Activated naive CD8-positive, alpha-beta T cell treated with anti-CD3 and anti-CD28 coated beads, Interleukin-2, amount 50 U/mL, for 24 hours (primary cell): ENCODE measurements around the gene IMPDH2.

Experiments
- ATAC-seq: fragments of 150-1000 bp; cut with Tn5 transposase; one replicate; pipeline ENCODE4 v1.10.0; 2021
- DNase-seq: peaks from one replicate; pipeline ENCODE4 v3.0.0; 2021
- H3K27ac Mint-ChIP-seq: one replicate; pipeline ENCODE4 v1.8.0; 2021; ENCODE audit warnings: mild to moderate bottlenecking, mixed read lengths
- H3K27me3 Mint-ChIP-seq: one replicate; pipeline ENCODE4 v1.8.0; 2021; ENCODE audit warnings: mixed read lengths
- H3K36me3 Mint-ChIP-seq: one replicate; pipeline ENCODE4 v1.8.0; 2021; ENCODE audit warnings: low read depth, mixed read lengths
- H3K4me1 Mint-ChIP-seq: one replicate; pipeline ENCODE4 v1.8.0; 2021; ENCODE audit warnings: mixed read lengths
- H3K4me3 Mint-ChIP-seq: one replicate; pipeline ENCODE4 v1.8.0; 2021; ENCODE audit warnings: mild to moderate bottlenecking, moderate library complexity, mixed read lengths
- H3K9me3 Mint-ChIP-seq: one replicate; pipeline ENCODE4 v1.8.0; 2021; ENCODE audit warnings: mixed read lengths

IMPDH2 gene

DNA sequence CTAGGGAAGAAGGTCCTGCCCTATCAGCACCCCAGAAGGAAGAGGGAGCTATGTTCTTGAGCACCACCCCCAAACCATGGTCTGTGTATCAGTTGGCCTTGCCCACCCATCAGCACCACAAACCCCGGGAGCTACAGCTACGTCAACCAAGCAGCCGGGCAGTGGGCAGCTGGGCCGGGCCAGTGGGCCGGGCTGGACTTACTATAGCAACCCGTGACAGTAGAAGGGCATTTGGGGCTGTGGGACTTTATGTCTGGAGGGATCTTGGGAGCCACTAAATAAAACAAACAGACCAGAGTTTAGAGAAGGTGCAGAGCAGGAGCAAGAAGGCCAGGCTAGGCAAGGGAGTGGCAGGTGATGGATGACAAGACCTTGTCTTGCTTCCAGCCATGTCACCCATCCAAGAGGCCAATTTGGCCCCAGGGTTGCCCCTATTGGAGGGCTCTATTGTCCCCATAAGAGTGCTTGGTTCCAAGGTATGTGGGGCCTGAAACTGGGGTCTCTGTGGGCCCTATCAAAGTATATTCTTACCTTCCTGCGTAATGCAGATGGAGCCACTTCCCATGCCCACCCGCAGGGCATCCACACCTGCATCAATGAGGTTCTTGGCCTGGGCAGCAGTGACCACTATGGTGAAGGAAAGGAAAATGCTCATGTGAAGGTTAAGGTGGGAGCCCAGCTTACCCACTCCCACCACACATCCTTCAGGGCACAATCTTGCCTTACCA, 3.2 kb downstream of the IMPDH2 start:
- Mint-ChIP-seq H3K36me3 (peaks cover 76% of the 10 kb centered on the region), H3K4me1 (peaks cover 68% of the 10 kb centered on the region), H3K4me3 (peak overlapping the region; percentile 85), H3K9me3 (no peaks in the 10 kb centered on the region), H3K27me3 (no peaks in the 10 kb centered on the region), H3K27ac (peak overlapping the region; percentile 71)
- ATAC-seq, result no peak
- DNase-seq, result no peak

DNA sequence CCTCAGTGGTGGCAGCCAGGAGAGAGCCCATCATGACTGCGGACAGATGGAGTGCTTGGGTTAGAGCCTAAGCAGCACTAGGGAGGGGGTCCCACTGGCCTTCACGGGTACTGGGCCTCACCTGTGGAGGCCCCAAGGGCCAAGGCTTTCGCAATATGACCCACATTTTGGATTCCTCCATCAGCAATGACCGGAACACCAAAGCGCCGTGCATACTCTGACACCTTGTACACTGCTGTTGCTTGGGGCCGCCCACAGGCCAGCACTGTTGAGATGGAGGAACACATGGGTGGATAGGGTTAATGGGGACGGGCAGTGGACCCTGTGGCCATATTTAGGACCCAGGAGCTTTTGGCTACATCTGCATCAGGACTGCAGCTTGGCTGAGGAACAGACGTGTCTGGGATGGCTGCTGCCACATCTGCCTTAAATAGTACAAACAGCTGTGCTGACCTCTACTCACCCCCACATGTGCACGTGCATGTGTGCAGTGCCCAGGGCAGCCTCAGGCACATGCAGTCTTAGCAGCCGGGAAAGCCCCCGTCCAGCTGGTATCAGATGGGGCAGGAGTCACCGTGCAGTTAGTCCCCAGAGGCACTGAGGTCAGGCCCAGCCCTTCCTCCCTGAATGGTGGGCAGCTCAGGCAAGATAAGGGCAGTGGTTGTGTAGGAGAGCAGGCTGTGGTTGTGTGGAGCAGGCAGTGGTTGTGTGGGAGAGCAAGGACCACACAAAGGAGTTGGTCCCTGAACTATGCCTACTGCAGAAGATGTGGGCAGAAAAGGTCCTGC, 4.0 kb downstream of the IMPDH2 start:
- H3K36me3 Mint-ChIP-seq, result peaks cover 75% of the 10 kb centered on the region
- no peaks in the 10 kb centered on the region for H3K9me3 Mint-ChIP-seq
- H3K27ac Mint-ChIP-seq, result peak overlapping the region; percentile 64
- ATAC-seq (no peak), DNase-seq (no peak)
- no peaks in the 10 kb centered on the region for H3K27me3 Mint-ChIP-seq
- peak overlapping the region; percentile 96 for H3K4me3 Mint-ChIP-seq
- H3K4me1 Mint-ChIP-seq, result peaks cover 70% of the 10 kb centered on the region

DNA sequence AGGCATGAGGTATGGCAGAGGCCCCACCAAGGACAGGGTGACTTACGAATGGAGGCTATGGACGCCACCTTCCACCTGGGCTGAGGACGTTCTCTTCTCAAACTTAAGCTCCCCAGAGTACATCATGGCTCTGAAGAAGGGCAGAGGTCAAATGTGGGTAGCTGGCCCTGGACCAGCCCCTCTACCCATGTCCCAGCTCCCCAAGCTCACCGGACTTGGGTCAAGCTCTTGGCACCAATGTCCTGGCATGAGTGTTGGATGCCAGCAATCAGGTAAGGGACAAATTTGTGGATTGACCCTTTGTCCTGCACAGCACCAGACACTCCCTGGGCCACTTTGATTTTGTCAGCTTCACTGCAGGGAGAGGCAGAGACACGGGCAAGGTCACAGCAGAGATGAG, 4.7 kb downstream of the IMPDH2 start:
- peak overlapping the region; percentile 96 for H3K4me3 Mint-ChIP-seq
- H3K27me3 Mint-ChIP-seq, result no peaks in the 10 kb centered on the region

DNA sequence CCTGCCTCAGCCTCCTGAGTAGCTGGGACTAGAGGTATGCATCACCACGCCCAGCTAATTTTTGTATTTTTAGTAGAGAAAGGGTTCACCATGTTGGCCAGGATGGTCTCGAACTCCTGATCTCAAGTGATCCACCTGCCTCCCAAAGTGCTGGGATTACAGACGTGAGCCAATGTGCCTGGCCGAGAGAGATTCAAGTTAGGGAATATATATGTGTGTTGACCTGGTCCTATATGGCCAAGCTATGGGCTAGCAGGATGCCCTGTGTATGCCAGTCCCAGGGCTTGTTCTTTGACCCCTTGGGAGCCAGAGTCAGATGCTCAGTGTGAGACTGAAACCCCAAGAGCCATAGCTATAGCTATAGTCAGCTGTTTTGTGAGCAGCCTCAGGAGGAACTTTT, 5.4 kb downstream of the IMPDH2 start:
- Mint-ChIP-seq H3K4me3 (peak overlapping the region; percentile 96), H3K9me3 (no peaks in the 10 kb centered on the region), H3K36me3 (peaks cover 65% of the 10 kb centered on the region), H3K4me1 (peaks cover 75% of the 10 kb centered on the region), H3K27ac (peak overlapping the region; percentile 64), H3K27me3 (no peaks in the 10 kb centered on the region)
- no peak for DNase-seq
- no peak for ATAC-seq

More for the DNA sequence above, 4.7 kb downstream of the IMPDH2 start:
- ATAC-seq, result no peak
- Mint-ChIP-seq H3K36me3 (peaks cover 70% of the 10 kb centered on the region), H3K9me3 (no peaks in the 10 kb centered on the region), H3K27ac (peak overlapping the region; percentile 64), H3K4me1 (peaks cover 72% of the 10 kb centered on the region)
- DNase-seq, result no peak

DNA sequence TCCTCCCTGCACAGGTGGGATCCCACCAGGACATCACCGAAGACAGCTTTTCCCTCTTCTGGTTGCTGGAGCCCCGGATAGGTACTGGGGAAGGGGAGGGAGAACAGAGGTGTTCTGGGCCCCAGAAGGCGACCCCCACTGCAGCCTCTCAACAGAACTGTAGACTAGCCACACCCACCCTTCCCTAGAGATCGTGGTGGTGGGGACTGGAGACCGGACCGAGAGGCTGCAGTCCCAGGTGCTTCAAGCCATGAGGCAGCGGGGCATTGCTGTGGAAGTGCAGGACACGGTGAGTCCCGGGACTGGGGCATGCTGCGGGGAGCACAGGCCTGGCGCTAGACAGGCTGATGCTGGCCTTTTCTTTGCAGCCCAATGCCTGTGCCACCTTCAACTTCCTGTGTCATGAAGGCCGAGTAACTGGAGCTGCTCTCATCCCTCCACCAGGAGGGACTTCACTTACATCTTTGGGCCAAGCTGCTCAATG, 6.5 kb downstream of the IMPDH2 start:
- ATAC-seq (no peak), DNase-seq (no peak)
- peak overlapping the region; percentile 96 for H3K4me3 Mint-ChIP-seq
- no peaks in the 10 kb centered on the region for H3K27me3 Mint-ChIP-seq
- H3K4me1 Mint-ChIP-seq, result peaks cover 67% of the 10 kb centered on the region
- H3K9me3 Mint-ChIP-seq, result no peaks in the 10 kb centered on the region
- H3K27ac Mint-ChIP-seq, result peak overlapping the region; percentile 92
- H3K36me3 Mint-ChIP-seq, result peaks cover 56% of the 10 kb centered on the region

DNA sequence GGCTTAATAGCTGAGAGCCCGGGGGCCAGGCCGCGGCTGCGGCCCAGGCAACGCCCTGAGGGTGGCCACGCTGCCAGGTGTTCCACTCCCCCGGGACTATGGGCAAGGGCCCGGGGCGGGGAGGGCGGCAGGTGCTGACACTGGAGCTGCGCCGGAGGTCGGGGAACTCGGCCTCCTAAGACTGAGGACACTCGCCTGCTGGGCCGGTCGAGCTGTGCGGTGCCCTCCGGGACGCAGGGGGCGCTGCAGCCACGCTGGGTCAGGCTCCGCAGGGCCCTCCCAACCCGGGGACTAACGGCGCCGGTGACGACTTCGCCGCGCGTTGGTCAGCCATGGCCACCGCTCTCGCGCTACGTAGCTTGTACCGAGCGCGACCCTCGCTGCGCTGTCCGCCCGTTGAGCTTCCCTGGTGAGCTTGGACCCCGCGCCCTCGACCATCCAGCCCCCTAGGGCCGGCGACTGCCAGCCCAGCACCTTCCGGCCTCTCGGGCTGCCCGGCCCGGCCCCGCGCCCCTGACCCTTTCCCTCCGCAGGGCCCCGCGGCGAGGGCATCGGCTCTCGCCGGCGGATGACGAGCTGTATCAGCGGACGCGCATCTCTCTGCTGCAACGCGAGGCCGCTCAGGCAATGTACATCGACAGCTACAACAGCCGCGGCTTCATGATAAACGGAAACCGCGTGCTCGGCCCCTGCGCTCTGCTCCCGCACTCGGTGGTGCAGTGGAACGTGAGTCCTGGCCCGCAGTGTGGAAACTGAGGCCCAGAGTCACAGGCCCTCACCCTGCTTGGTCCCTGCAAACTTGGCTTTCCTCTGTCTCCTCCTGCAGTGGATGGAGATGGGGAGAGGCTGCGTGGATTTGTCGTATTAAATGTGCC, 7.1 kb downstream of the IMPDH2 start, which contains the start of gene NDUFAF3:
Gene NDUFAF3, plus strand, starts transcription at position 309 of the 875 bp plus-strand sequence. Its CDS starts 24 bp downstream, at position 333.
- H3K27ac Mint-ChIP-seq, result peak within 1 kb of the TSS; percentile 95

DNA sequence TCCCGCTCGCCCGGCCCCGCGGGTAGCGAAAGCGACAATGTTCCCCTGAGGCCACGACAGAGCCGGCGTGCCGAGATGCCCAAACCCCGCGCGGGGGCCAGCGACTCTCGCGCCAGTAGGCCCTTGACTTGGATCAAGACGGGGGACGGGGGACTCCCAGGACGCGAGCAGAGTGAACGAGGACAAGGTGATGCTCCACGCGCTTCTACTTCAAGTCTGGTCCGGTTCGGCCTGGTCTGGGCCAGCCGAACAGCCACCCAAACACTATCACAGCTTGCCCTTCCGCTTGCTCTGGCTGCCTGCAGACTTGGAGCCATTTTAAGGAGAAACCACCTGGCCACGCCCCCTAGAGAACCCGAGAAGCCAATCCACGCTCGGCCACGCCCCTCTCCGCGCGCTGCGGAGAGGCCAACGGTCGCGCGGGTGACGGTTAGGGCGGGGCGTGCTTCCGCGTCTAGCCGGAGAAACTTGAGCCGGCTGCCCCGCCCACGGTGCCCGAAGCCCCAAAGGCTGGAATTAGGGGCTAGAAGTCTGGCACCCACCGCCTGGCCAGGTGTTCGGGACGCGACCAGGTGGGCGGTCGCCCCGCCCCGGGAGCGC, 7.9 kb downstream of the IMPDH2 start:
- Mint-ChIP-seq H3K9me3 (no peaks in the 10 kb centered on the region), H3K4me3 (peak overlapping the region; percentile 96), H3K27me3 (no peaks in the 10 kb centered on the region), H3K27ac (peak overlapping the region; percentile 95), H3K4me1 (peaks cover 62% of the 10 kb centered on the region), H3K36me3 (peaks cover 43% of the 10 kb centered on the region)
- DNase-seq (peak; percentile 99), ATAC-seq (peak; percentile 53)

More for the DNA sequence above, 7.1 kb downstream of the IMPDH2 start, which contains the start of gene NDUFAF3:
- H3K27me3 Mint-ChIP-seq, result no peaks in the 10 kb centered on the region
- peaks cover 50% of the 10 kb centered on the region for H3K36me3 Mint-ChIP-seq
- H3K9me3 Mint-ChIP-seq, result no peaks in the 10 kb centered on the region
- peak within 1 kb of the TSS; percentile 96 for H3K4me3 Mint-ChIP-seq
- ATAC-seq (peak; percentile 78), DNase-seq (peak; percentile 97)
- H3K4me1 Mint-ChIP-seq, result peaks cover 66% of the 10 kb centered on the region

DNA sequence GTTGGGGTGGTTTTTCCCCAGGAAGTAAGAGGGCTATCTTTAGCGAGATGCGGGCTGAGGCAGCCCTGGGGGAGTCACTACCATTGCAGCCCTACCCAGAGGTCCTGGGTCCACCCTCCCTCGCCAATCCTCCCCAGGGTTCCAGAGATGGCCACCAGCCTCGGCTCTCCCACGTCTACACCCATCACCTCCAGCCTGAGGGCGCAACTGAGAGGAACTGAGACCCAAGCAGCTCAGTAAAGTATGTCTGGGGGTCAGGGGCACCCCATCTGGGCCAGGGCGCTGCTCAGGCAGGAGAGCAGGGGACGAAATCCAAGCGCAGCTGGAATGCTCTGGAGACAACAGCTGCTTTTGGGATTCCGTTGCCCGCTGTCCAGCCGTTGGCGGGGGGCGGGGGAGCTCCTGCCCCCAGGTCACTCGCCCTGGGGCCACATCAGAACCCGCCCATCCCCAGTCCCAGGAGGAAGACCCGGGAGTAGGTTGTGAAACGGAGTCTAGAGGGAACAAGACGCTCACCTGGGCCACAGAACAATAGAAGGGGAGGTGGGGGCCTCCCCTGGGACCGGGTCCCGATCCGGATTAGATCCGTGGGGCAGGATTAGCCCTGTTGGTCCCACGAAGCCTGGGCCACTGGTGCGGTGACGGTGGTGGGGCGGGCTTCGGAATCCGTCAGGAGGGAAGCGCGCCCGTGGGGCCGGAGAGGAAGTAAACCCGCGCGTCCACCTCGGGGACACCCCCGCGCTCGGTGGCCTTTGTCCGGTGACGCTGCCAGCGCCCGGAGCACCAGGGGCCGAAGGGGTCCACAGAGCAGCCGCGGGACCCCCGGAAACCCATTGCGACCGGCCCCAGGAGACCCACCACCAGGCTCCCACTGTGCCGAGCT, 8.6 kb downstream of the IMPDH2 start:
- ATAC-seq (peak; percentile 1), DNase-seq (peak; percentile 44)
- H3K4me3 Mint-ChIP-seq, result peak overlapping the region; percentile 96

DNA sequence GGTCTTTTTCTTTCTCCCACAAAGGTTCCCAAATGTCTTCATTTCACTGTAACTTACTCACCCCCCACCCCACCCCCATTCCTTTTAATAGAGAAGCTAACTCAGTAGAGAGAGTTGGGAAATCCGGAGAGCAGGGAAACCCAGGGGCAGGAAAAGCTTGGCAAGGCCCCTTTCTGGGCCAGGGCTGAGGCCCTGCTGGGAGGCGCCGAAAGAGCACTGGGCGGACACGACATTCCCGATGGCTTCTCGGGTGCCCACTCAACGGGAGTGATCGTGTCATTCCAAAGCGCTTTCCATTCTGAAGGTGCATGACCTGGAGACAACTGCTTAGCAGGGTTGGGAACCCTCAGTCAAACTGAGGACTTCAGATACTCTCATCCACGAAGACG, 9.3 kb downstream of the IMPDH2 start:
- Mint-ChIP-seq H3K4me1 (peaks cover 48% of the 10 kb centered on the region), H3K27me3 (no peaks in the 10 kb centered on the region)
- ATAC-seq, result no peak

More for the DNA sequence above, 8.6 kb downstream of the IMPDH2 start:
- peaks cover 37% of the 10 kb centered on the region for H3K36me3 Mint-ChIP-seq
- H3K9me3 Mint-ChIP-seq, result no peaks in the 10 kb centered on the region
- peak overlapping the region; percentile 81 for H3K27ac Mint-ChIP-seq
- H3K27me3 Mint-ChIP-seq, result no peaks in the 10 kb centered on the region
- peaks cover 55% of the 10 kb centered on the region for H3K4me1 Mint-ChIP-seq

DNA sequence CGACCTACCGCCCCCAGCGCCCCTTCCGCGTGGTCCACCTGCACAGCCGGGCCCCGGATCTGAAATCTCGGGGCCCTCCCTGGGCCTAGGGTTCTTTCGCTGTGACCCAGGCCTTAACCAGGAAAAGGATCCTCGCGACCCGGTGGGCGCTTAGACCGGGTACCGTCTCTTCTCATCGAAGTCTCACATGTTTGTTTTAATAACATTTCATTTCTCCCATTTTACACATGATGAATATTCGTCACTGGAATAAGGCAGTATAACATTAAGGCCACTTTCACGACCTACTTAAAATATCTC, 10.5 kb downstream of the IMPDH2 start:
- peaks cover 36% of the 10 kb centered on the region for H3K4me1 Mint-ChIP-seq
- H3K27me3 Mint-ChIP-seq, result no peaks in the 10 kb centered on the region
- no peak for ATAC-seq
- H3K4me3 Mint-ChIP-seq, result peak overlapping the region; percentile 96
- no peak for DNase-seq
- H3K9me3 Mint-ChIP-seq, result no peaks in the 10 kb centered on the region
- H3K27ac Mint-ChIP-seq, result peak overlapping the region; percentile 84
- H3K36me3 Mint-ChIP-seq, result peaks cover 28% of the 10 kb centered on the region

More for the DNA sequence above, 9.3 kb downstream of the IMPDH2 start:
- peak overlapping the region; percentile 96 for H3K4me3 Mint-ChIP-seq
- peak overlapping the region; percentile 81 for H3K27ac Mint-ChIP-seq
- no peaks in the 10 kb centered on the region for H3K9me3 Mint-ChIP-seq
- H3K36me3 Mint-ChIP-seq, result peaks cover 37% of the 10 kb centered on the region
- DNase-seq, result no peak

DNA sequence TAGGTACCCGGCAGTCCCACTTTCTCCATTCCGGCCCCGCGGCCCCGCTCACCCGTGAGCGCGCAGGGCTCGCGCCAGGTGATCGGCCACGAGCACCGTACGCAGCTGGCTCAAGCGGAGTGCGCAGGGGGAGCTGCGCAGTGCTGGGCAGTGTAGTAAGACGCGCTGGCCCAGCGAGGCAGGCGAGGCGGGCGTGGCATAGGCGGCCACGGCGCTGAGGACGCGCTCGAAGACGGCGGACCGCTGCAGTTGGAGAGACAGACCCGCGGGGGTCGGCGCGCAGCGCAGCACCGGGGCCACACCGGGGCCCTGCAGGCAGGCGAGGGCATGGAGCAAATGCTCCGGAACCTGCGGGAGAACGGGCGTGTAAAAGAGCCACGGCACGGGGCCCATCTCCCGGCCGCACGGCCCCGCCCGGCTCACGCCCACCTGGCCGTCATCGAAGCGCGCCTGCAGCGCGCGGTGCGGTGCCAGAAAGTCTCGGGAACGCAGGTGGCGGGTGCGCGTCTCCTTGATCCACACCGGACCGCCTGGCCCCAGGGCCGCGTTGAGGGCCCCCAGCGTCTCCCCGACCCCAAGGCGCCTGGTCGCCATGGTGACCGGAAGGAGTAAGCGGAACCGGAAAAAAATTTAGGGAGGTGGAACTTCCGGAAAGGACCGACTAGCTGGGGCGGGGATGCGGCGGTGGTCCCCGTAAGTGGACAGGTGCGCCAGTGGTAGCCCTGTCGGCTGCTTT, 11.1 kb downstream of the IMPDH2 start, which contains the start of gene DALRD3:
Gene DALRD3, minus strand, starts transcription at position 610 of the 736 bp plus-strand sequence. Its CDS starts 16 bp downstream, at position 594.
- no peaks in the 10 kb centered on the region for H3K9me3 Mint-ChIP-seq

DNA sequence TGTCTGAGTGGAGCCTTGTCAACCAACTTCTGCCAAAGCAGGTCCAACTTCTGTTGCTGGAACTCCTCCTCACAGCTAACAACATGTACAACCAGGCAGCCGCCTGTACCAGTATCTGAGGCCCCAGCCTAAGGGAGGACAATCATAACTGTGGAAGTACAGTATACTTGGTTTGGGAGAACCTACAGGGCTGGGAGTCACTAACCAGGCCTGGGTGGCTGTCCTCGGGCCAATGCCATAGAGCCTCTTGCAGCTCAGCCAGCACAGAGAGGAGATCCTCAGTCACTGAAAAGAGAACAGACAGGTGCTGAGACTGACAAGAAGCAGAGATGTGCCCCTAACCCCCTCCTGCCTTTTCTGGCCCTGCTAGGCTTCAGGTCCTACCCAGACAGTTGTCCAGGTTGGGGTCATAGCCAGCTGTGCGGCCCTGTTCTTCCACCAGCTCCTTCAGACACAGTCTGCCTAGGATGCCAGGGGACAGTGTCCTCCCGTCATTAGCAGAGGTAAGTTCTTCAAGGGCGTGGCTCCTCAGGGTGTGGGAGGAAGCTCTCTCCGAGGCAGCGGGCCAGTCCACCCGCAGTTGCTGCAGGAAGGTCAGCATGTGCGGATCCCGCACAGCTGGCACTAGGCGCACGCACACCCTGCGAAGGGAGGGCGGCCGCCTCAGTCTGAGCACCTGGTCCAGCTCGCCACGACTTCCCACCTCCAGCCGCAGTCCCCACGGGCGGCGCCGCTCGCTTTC, 11.8 kb downstream of the IMPDH2 start:
- DNase-seq, result no peak
- peak overlapping the region; percentile 31 for H3K27ac Mint-ChIP-seq
- H3K4me1 Mint-ChIP-seq, result peaks cover 29% of the 10 kb centered on the region
- peaks cover 18% of the 10 kb centered on the region for H3K36me3 Mint-ChIP-seq
- ATAC-seq, result no peak
- H3K27me3 Mint-ChIP-seq, result no peaks in the 10 kb centered on the region
- peak overlapping the region; percentile 96 for H3K4me3 Mint-ChIP-seq
- no peaks in the 10 kb centered on the region for H3K9me3 Mint-ChIP-seq

More for the DNA sequence above, 11.1 kb downstream of the IMPDH2 start, which contains the start of gene DALRD3:
- H3K4me3 Mint-ChIP-seq, result peak within 1 kb of the TSS; percentile 96
- ATAC-seq (peak; percentile 1), DNase-seq (peak; percentile 69)
- H3K27ac Mint-ChIP-seq, result peak within 1 kb of the TSS; percentile 84
- H3K27me3 Mint-ChIP-seq, result no peaks in the 10 kb centered on the region
- peaks cover 32% of the 10 kb centered on the region for H3K4me1 Mint-ChIP-seq
- H3K36me3 Mint-ChIP-seq, result peaks cover 24% of the 10 kb centered on the region
